Adrenal gland (tissue), 5 donors: Measurements from ENCODE around the gene KAZN.

Experiments used
- CTCF ChIP-seq, 6 experiments: fragments of 450-650 bp in 4 of 6; fragments of 200-600 bp in 2 of 6; sonication (generic) in 1 of 6; IDR thresholded peaks; 1 replicate in 5 of 6; 2 replicates in 1 of 6; pipeline versions ENCODE4 v1.5.1 to v1.8.0; 2016 to 2021; ENCODE audit warnings: antibody characterized with exemption in 6 of 6, mild to moderate bottlenecking in 2 of 6, moderate library complexity in 1 of 6
- POLR2A ChIP-seq, 2 donors: fragments of 450-650 bp; IDR thresholded peaks; one replicate each; pipeline ENCODE4 v1.6.1; 2017; ENCODE audit warnings: antibody characterized with exemption in 2 of 2, mild to moderate bottlenecking in 2 of 2, moderate library complexity in 1 of 2
- donor health status: DM: no; HTN: no; CAD: no.

- TF ChIP-seq CTCF (IDR thresholded peaks at IDR 0.05), result no peak
- no peak for TF ChIP-seq POLR2A (IDR thresholded peaks at IDR 0.05)
Measured at GRCh38 chr1:14961661-14962267, 363.3 kb downstream of the KAZN start.
